Stomach (tissue), 9 donors: ENCODE data around the gene METTL16. TPM values are rescaled to one million over a fixed set of nuclear protein-coding genes. Genes with fewer than 3 reads are reported as not detected.

ENCODE experiments used
- DNase-seq, 2 donors: peaks; one replicate each; pipeline versions ENCODE4 v3.0.0 to v3.0.0-alpha.2; 2013 to 2019
- H3K27ac ChIP-seq, 5 donors: fragments of 200-600 bp in 4 of 5; sonication (generic) in 4 of 5; one replicate each; pipeline ENCODE4 v1.5.1; 2013 to 2019; ENCODE audit warnings: mild to moderate bottlenecking in 1 of 5, moderate library complexity in 1 of 5
- H3K27me3 ChIP-seq, 3 donors: fragments of 200-600 bp; sonication (generic); one replicate each; pipeline ENCODE4 v1.5.1; 2017 to 2019; ENCODE audit warnings: mixed run types in 1 of 3
- H3K36me3 ChIP-seq, 4 donors: fragments of 200-600 bp; sonication (generic); 1 replicate in 3 of 4; 2 replicates in 1 of 4; pipeline ENCODE4 v1.5.1; 2016 to 2019
- H3K4me1 ChIP-seq, 4 donors: fragments of 200-600 bp; sonication (generic); one replicate each; pipeline ENCODE4 v1.5.1; 2016 to 2019
- H3K4me3 ChIP-seq, 4 donors: fragments of 200-600 bp; sonication (generic) in 3 of 4; one replicate each; pipeline ENCODE4 v1.5.1; 2016 to 2019; ENCODE audit warnings: mild to moderate bottlenecking in 1 of 4
- H3K9me3 ChIP-seq, 4 donors: fragments of 200-600 bp; sonication (generic); one replicate each; pipeline ENCODE4 v1.5.1; 2016 to 2019
- CTCF ChIP-seq, 7 experiments: fragments of 450-650 bp in 4 of 7; fragments of 200-600 bp in 3 of 7; sonication (generic) in 3 of 7; IDR thresholded peaks; one replicate each; pipeline ENCODE4 v1.5.1; 2016 to 2019; ENCODE audit warnings: antibody characterized with exemption in 7 of 7, control low read depth in 2 of 7, mild to moderate bottlenecking in 1 of 7
- EP300 ChIP-seq: sonication (generic); formaldehyde crosslinking; IDR thresholded peaks from one replicate; pipeline ENCODE4 v1.6.1; 2017; ENCODE audit warnings: antibody characterized with exemption
- POLR2A ChIP-seq, 4 donors: fragments of 450-650 bp; IDR thresholded peaks; one replicate each; pipeline ENCODE4 v1.6.1; 2016; ENCODE audit warnings: antibody characterized with exemption in 4 of 4, control low read depth in 2 of 4, mild to moderate bottlenecking in 1 of 4, moderate library complexity in 1 of 4
- POLR2AphosphoS5 ChIP-seq, 3 donors: sonication (generic); formaldehyde crosslinking; IDR thresholded peaks; one replicate each; pipeline ENCODE4 v1.6.1; 2016; ENCODE audit warnings: antibody characterized with exemption in 3 of 3
- WGBS, 5 donors: extraction: QIAGEN DNeasy Blood & Tissue Kit in 3 of 5; methylation state at CpG; one replicate each; pipeline versions ENCODE4 v1.1.5 to v1.1.7; 2013 to 2018; 5-methylcytosine and 5-hydroxymethylcytosine counted together
- intact Hi-C: fragments of 100-400 bp; cut with DNase I; formaldehyde crosslinking; loops from one replicate; pipeline ENCODE4 v1.15.1; 2023; ENCODE audit warnings: low total_unique reads
- polyA plus RNA-seq, 3 donors: library from polyadenylated mRNA; stranded (reverse); fragments of 200-250 nt; gene quantifications; one replicate each; pipeline ENCODE4 v1.2.3, GENCODE V29; 2013
- total RNA-seq, 5 donors: library from RNA; depleted of rRNA; stranded (reverse); fragments of >200 nt; gene quantifications; one replicate each; pipeline versions ENCODE4 v1.1.0 to v1.2.3, GENCODE V29; 2014 to 2016
- donor health status: healthy with polysubstance abuse.
- donor health status: Bipolar disorder and iron deficiency.
- donor health status: healthy.

The METTL16 gene
- total and polyA plus RNA-seq, 8 donors, result 11.3 to 108 (median 16.6) TPM

GRCh38 chr17:2377659-2378058, 134.0 kb downstream of the METTL16 start:
- no peak for DNase-seq
- TF ChIP-seq POLR2A (IDR thresholded peaks at IDR 0.05), result no peak
- TF ChIP-seq POLR2AphosphoS5 (IDR thresholded peaks at IDR 0.05), result no peak
- TF ChIP-seq EP300, result no peak
- no peak for TF ChIP-seq CTCF (IDR thresholded peaks at IDR 0.05)
- intact Hi-C loops, result no loop called here
- no peaks in the 10 kb centered on the region for H3K9me3 ChIP-seq
- H3K36me3 ChIP-seq, result peaks cover 26 to 92% (median 91%) of the 10 kb centered on the region in 4 donors
- no peak overlapping the region for H3K4me3 ChIP-seq
- H3K4me1 ChIP-seq, result peaks cover 0 to 7% (median 5%) of the 10 kb centered on the region in 4 donors
- no peak overlapping the region for H3K27ac ChIP-seq
- WGBS, 5 donors, result 87 to 96% (median 93%) methylated on average over 10 of the region's 10 CpGs
- no peaks in the 10 kb centered on the region for H3K27me3 ChIP-seq

GRCh38 chr17:2376107-2376506, 135.6 kb downstream of the METTL16 start:
- peaks cover 26 to 100% (median 98%) of the 10 kb centered on the region in 4 donors for H3K36me3 ChIP-seq
- no peaks in the 10 kb centered on the region for H3K27me3 ChIP-seq
- H3K27ac ChIP-seq, result no peak overlapping the region
- no peaks in the 10 kb centered on the region for H3K4me1 ChIP-seq
- no peak for DNase-seq
- H3K9me3 ChIP-seq, result no peaks in the 10 kb centered on the region
- WGBS, 5 donors, result 88 to 94% (median 93%) methylated on average over 9 to 14 of the region's 14 CpGs
- no peak overlapping the region for H3K4me3 ChIP-seq
- intact Hi-C loops, result no loop called here
- TF ChIP-seq POLR2A (IDR thresholded peaks at IDR 0.05) (no peak), CTCF (IDR thresholded peaks at IDR 0.05) (no peak), POLR2AphosphoS5 (IDR thresholded peaks at IDR 0.05) (no peak), EP300 (no peak)

DNA sequence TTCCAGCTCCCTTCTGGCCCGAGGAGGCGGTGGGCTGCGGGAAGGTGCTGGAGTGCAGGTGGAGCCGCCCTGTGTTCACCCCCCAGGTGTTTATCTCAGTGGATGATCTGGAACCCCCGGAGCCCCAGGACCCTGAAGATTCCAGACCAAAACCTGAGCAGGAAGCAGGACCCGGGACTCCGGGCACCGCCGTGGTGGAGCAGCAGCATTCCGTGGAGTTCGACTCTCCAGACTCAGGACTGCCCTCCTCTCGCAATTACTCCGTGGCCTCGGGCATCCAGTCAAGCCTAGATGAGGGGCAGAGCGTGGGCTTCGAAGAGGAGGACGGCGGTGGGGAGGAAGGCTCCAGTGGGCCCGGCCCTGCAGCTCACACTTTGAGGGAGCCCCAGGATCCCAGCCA, 136.3 kb downstream of the METTL16 start:
- WGBS, 5 donors, result 86 to 95% (median 94%) methylated on average over 6 to 19 of the region's 19 CpGs
- no peaks in the 10 kb centered on the region for H3K9me3 ChIP-seq
- H3K4me3 ChIP-seq, result no peak overlapping the region
- H3K36me3 ChIP-seq, result peaks cover 26 to 100% (median 95%) of the 10 kb centered on the region in 4 donors
- H3K27me3 ChIP-seq, result no peaks in the 10 kb centered on the region
- DNase-seq, result no peak
- intact Hi-C loops, result no loop called here
- H3K4me1 ChIP-seq, result no peaks in the 10 kb centered on the region
- TF ChIP-seq POLR2A (IDR thresholded peaks at IDR 0.05) (no peak), CTCF (IDR thresholded peaks at IDR 0.05) (no peak), POLR2AphosphoS5 (IDR thresholded peaks at IDR 0.05) (no peak), EP300 (no peak)
- H3K27ac ChIP-seq, result no peak overlapping the region

DNA sequence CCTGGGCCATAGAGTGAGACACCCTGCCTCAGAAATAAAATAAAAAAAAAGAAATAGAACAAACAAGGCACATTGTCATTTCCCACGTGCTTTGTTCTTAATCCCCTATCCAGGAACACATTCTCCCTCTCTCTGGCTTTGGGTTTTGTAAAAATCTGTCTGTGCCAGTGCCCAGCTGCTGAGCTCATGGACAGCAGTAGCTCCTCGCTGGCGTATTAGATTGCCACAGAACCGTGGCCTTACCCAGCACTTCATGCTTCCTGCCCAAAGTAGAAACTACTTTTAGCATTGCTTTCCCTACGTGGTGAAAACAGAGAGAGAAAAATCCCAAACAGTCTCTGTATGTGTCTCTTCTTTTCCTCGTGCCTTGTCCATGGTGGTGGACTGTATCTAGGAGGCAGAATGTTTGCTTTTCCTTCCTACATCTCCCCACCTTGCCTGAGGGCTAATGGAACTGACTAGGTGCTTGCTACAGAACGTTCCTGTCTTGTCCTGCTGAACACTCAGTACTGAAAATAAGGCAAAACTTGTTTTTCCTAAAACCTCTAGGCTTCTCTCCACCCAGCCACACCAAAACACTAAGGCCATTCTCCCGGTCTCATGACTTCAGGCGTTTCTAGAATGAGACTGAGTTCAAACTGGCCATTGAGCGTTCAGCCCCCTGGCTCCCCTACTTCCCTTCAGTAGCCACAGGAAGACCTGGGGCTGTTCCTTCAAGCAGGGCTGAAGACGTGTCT, 137.0 kb downstream of the METTL16 start:
- no peaks in the 10 kb centered on the region for H3K27me3 ChIP-seq
- WGBS, 5 donors, result 79 to 85% (median 80%) methylated on average over 11 of the region's 11 CpGs
- peaks cover 26 to 96% (median 91%) of the 10 kb centered on the region in 4 donors for H3K36me3 ChIP-seq

More for the DNA sequence above, 137.0 kb downstream of the METTL16 start:
- no peaks in the 10 kb centered on the region for H3K9me3 ChIP-seq
- intact Hi-C loops, result no loop called here
- TF ChIP-seq CTCF (IDR thresholded peaks at IDR 0.05) (no peak), POLR2AphosphoS5 (IDR thresholded peaks at IDR 0.05) (no peak), EP300 (no peak), POLR2A (IDR thresholded peaks at IDR 0.05) (no peak)
- H3K4me1 ChIP-seq, result peaks cover 0 to 4% (median under 1%) of the 10 kb centered on the region in 4 donors
- DNase-seq, result no peak
- H3K4me3 ChIP-seq, result no peak overlapping the region
- no peak overlapping the region for H3K27ac ChIP-seq
